Retinal pigment epithelial cell (primary cell): ENCODE results near the gene PPCDC.

Experiments
- DNase-seq: peaks from one replicate; pipeline ENCODE4 v3.0.0-alpha.2; 2010; ENCODE audit warnings: low read depth
- H3K4me3 ChIP-seq: 2 replicates; pipeline ENCODE4 v1.5.1; 2011; ENCODE audit warnings: mild to moderate bottlenecking, low read length, control low read depth, moderate library complexity
- CTCF ChIP-seq: conservative IDR thresholded peaks from 2 replicates; pipeline ENCODE4 v1.5.1; 2011; ENCODE audit warnings: low read depth, low read length, control low read depth, inconsistent platforms

PPCDC gene

GRCh38 chr15:75051191-75051608 lies 27.8 kb downstream of the PPCDC start:
- H3K4me3 ChIP-seq, result no peak overlapping the region
- no peak for TF ChIP-seq CTCF
- no peak for DNase-seq

GRCh38 chr15:75051711-75052110 lies 28.3 kb downstream of the PPCDC start:
- DNase-seq, result no peak
- no peak overlapping the region for H3K4me3 ChIP-seq
- no peak for TF ChIP-seq CTCF

GRCh38 chr15:75052972-75053747 lies 29.8 kb downstream of the PPCDC start:
- no peak overlapping the region for H3K4me3 ChIP-seq
- DNase-seq, result no peak
- TF ChIP-seq CTCF, result no peak

GRCh38 chr15:75053748-75054125 lies 30.3 kb downstream of the PPCDC start:
- no peak for DNase-seq
- TF ChIP-seq CTCF, result no peak
- no peak overlapping the region for H3K4me3 ChIP-seq

- TF ChIP-seq CTCF, result no peak
- DNase-seq, result no peak
- H3K4me3 ChIP-seq, result no peak overlapping the region
Measured at GRCh38 chr15:75054172-75054897, 30.9 kb downstream of the PPCDC start.

- TF ChIP-seq CTCF, result no peak
- no peak overlapping the region for H3K4me3 ChIP-seq
- DNase-seq, result no peak
Measured at GRCh38 chr15:75056036-75056435, 32.6 kb downstream of the PPCDC start.
